HG02642 (cell line): ENCODE results near the gene LMBR1.
"Not testable (repeated sequence)": the region's sequence is repeated elsewhere in the genome, so short reads cannot be mapped to it uniquely, and the experiment has no call there.

Experiments used
- ATAC-seq: cut with Tn5 transposase; IDR thresholded peaks from one replicate; pipeline ENCODE4 v1.9.1; 2021; ENCODE audit warnings: mild to moderate bottlenecking; ENCODE audit not compliant: unreplicated experiment, poor library complexity

Gene LMBR1

GRCh38 chr7:156857757-156858156, 35.2 kb downstream of the LMBR1 start:
- no peak for ATAC-seq

GRCh38 chr7:156854654-156855053, 38.3 kb downstream of the LMBR1 start:
- no peak for ATAC-seq

- no peak for ATAC-seq
Observed at GRCh38 chr7:156848979-156849378, 44.0 kb downstream of the LMBR1 start.

- ATAC-seq = no peak
Observed at GRCh38 chr7:156845379-156846101, 47.4 kb downstream of the LMBR1 start.

- ATAC-seq = not testable (repeated sequence)
Observed at GRCh38 chr7:156843582-156843981, 49.4 kb downstream of the LMBR1 start.

- no peak for ATAC-seq
Observed at GRCh38 chr7:156843157-156843556, 49.8 kb downstream of the LMBR1 start.

- no peak for ATAC-seq
Observed at GRCh38 chr7:156842740-156843140, 50.2 kb downstream of the LMBR1 start.

GRCh38 chr7:156842317-156842716, 50.7 kb downstream of the LMBR1 start:
- no peak for ATAC-seq

- no peak for ATAC-seq
Observed at GRCh38 chr7:156841497-156841896, 51.5 kb downstream of the LMBR1 start.

GRCh38 chr7:156840134-156840533, 52.8 kb downstream of the LMBR1 start:
- ATAC-seq = no peak

- ATAC-seq = no peak
Observed at GRCh38 chr7:156836443-156836842, 56.5 kb downstream of the LMBR1 start.

GRCh38 chr7:156834462-156834861, 58.5 kb downstream of the LMBR1 start:
- ATAC-seq = no peak

- no peak for ATAC-seq
Observed at GRCh38 chr7:156833312-156833711, 59.7 kb downstream of the LMBR1 start.

- no peak for ATAC-seq
Observed at GRCh38 chr7:156832195-156832877, 60.6 kb downstream of the LMBR1 start.

- no peak for ATAC-seq
Observed at GRCh38 chr7:156829669-156830336, 63.2 kb downstream of the LMBR1 start.

- no peak for ATAC-seq
Observed at GRCh38 chr7:156827587-156828203, 65.3 kb downstream of the LMBR1 start.

- ATAC-seq = no peak
Observed at GRCh38 chr7:156823435-156823834, 69.5 kb downstream of the LMBR1 start.

GRCh38 chr7:156820445-156821063, 72.4 kb downstream of the LMBR1 start:
- ATAC-seq = no peak

- ATAC-seq = no peak
Observed at GRCh38 chr7:156819733-156820295, 73.2 kb downstream of the LMBR1 start.

- ATAC-seq = no peak
Observed at GRCh38 chr7:156818133-156818532, 74.8 kb downstream of the LMBR1 start.
